Heart right ventricle (tissue), 16 donors: ENCODE results near the gene PLA2G2E. TPM values are rescaled to one million over a fixed set of nuclear protein-coding genes. Genes with fewer than 3 reads are reported as not detected.

ENCODE experiments used
- ATAC-seq, 8 donors: fragments of 200-7000 bp; cut with Tn5 transposase; one replicate each; pipeline ENCODE4 v1.9.1; 2020; ENCODE audit warnings: mild to moderate bottlenecking in 8 of 8, moderate library complexity in 8 of 8, moderate number of reproducible peaks in 1 of 8
- DNase-seq, 2 donors: peaks; one replicate each; pipeline ENCODE4 v3.0.0-alpha.2; 2020
- H3K27ac ChIP-seq, 10 donors: fragments of 200-600 bp; sonication (generic) in 2 of 10; one replicate each; pipeline versions ENCODE4 v1.5.0 to v1.8.0; 2020 to 2022; ENCODE audit warnings: mild to moderate bottlenecking in 3 of 10
- H3K27me3 ChIP-seq, 7 donors: fragments of 200-600 bp; one replicate each; pipeline ENCODE4 v1.8.0; 2021 to 2022; ENCODE audit warnings: mild to moderate bottlenecking in 2 of 7
- H3K36me3 ChIP-seq, 9 donors: fragments of 200-600 bp; sonication (generic) in 1 of 9; one replicate each; pipeline versions ENCODE4 v1.5.0 to v1.8.0; 2020 to 2022; ENCODE audit warnings: mild to moderate bottlenecking in 2 of 9
- H3K4me1 ChIP-seq, 9 donors: fragments of 200-600 bp; sonication (generic) in 1 of 9; one replicate each; pipeline versions ENCODE4 v1.5.0 to v1.8.0; 2020 to 2022; ENCODE audit warnings: mild to moderate bottlenecking in 4 of 9
- H3K4me3 ChIP-seq, 10 donors: fragments of 200-600 bp; sonication (generic) in 2 of 10; one replicate each; pipeline versions ENCODE4 v1.5.0 to v1.8.0; 2020 to 2022; ENCODE audit warnings: mild to moderate bottlenecking in 7 of 10, moderate library complexity in 2 of 10
- H3K9me3 ChIP-seq, 11 donors: fragments of 200-600 bp in 10 of 11; sonication (generic) in 2 of 11; one replicate each; pipeline versions ENCODE4 v1.5.0 to v1.8.0; 2013 to 2022; ENCODE audit warnings: mild to moderate bottlenecking in 2 of 11, control low read depth in 1 of 11, moderate library complexity in 1 of 11
- WGBS, 2 donors: extraction: QIAGEN DNeasy Blood & Tissue Kit; methylation state at CpG; one replicate each; pipeline ENCODE4 v1.1.7; 2013; ENCODE audit warnings: inconsistent platforms in 1 of 2; 5-methylcytosine and 5-hydroxymethylcytosine counted together
- intact Hi-C, 10 donors: fragments of 100-400 bp; cut with DNase I; formaldehyde crosslinking; loops; one replicate each; pipeline versions ENCODE4 v1.11.1 to v1.14.2; 2022
- polyA plus RNA-seq, 2 donors: library from polyadenylated mRNA; stranded (reverse); fragments of 200-250 nt; gene quantifications; one replicate each; pipeline ENCODE4 v1.2.3, GENCODE V29; 2013
- total RNA-seq, 10 donors: library from RNA; stranded (reverse); fragmentation: NEBNext Ultra II Directional in 3 of 10; extraction: Animal tissue kit (Norgen Biotek cat#: 25700) in 3 of 10; gene quantifications; one replicate each; pipeline versions ENCODE4 v1.2.1 to v1.2.4, GENCODE V29; 2021 to 2023
- TF ChIP-seq, protein P1 (sequence below), 9 donors: fragments of 200-600 bp; sonication (generic) in 2 of 9; IDR thresholded peaks; one replicate each; pipeline versions ENCODE4 v1.5.0 to v1.8.0; 2021 to 2022; ENCODE audit warnings: antibody characterized with exemption in 9 of 9, mild to moderate bottlenecking in 5 of 9, moderate library complexity in 1 of 9
- donor health status: Arrhythmogenic right ventricular cardiomyopathy.
- donor health status: ischemic (EF 13 %, LVEDD 7.1; RV severe dilation, severe dysfunction).
- donor health status: healthy with polysubstance abuse.
- donor health status: DM: no; HTN: yes; CAD: no.
- donor health status: DM: no; HTN: no; CAD: no.
- donor health status: ischemic (EF 25% LVEDD 6.9; RV normal size, moderate dysfunction).
- donor health status: ischemic (EF 25% LVEDD 5.7; RV mildly dilated, moderate dysfunction).
- donor health status: healthy.
- donor health status: DM: yes; HTN: yes; CAD: no.
- donor health status: Ischemic cardiomyopathy.
- donor health status: ischemic (EF 35%, LVEDD 5.7; RV mildly dilated, moderate dysfunction).
- donor health status: nonischemic (EF 11% LVEDD 7.7; RV severe dilation, severe dysfunction).
- donor health status: DM: yes; HTN: yes; CAD: no.
- donor health status: PGD.
- donor health status: ischemic (EF 29% LVEDD 5.4; RV normal size, mild dysfunction).
- donor health status: nonischemic (EF 23%, LVEDD 6.1; RV moderate dilation, normal function).

PLA2G2E gene
- total and polyA plus RNA-seq, 12 donors, result not detected

GRCh38 chr1:19926296-19927129 lies 3.1 kb upstream of the PLA2G2E start:
- no peak overlapping the region for H3K27ac ChIP-seq
- H3K36me3 ChIP-seq, result no peaks in the 10 kb centered on the region
- H3K4me1 ChIP-seq, result no peaks in the 10 kb centered on the region
- TF ChIP-seq, protein P1, sequence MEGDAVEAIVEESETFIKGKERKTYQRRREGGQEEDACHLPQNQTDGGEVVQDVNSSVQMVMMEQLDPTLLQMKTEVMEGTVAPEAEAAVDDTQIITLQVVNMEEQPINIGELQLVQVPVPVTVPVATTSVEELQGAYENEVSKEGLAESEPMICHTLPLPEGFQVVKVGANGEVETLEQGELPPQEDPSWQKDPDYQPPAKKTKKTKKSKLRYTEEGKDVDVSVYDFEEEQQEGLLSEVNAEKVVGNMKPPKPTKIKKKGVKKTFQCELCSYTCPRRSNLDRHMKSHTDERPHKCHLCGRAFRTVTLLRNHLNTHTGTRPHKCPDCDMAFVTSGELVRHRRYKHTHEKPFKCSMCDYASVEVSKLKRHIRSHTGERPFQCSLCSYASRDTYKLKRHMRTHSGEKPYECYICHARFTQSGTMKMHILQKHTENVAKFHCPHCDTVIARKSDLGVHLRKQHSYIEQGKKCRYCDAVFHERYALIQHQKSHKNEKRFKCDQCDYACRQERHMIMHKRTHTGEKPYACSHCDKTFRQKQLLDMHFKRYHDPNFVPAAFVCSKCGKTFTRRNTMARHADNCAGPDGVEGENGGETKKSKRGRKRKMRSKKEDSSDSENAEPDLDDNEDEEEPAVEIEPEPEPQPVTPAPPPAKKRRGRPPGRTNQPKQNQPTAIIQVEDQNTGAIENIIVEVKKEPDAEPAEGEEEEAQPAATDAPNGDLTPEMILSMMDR (IDR thresholded peaks at IDR 0.05), result no peak
- DNase-seq (no peak), ATAC-seq (no peak)
- no peak overlapping the region for H3K4me3 ChIP-seq
- 70 to 76% methylated on average over 8 of the region's 8 CpGs for WGBS, 2 donors
- intact Hi-C loops, result loop anchor here in 2 of 10 donors (10.0 kb wide), 1 partner anchor 568 kb away; no protein-coding TSS in a partner anchor
- peaks cover 0 to 17% (median 0%) of the 10 kb centered on the region in 7 donors for H3K27me3 ChIP-seq
- H3K9me3 ChIP-seq, result peaks cover 0 to 13% (median 0%) of the 10 kb centered on the region in 11 donors

DNA sequence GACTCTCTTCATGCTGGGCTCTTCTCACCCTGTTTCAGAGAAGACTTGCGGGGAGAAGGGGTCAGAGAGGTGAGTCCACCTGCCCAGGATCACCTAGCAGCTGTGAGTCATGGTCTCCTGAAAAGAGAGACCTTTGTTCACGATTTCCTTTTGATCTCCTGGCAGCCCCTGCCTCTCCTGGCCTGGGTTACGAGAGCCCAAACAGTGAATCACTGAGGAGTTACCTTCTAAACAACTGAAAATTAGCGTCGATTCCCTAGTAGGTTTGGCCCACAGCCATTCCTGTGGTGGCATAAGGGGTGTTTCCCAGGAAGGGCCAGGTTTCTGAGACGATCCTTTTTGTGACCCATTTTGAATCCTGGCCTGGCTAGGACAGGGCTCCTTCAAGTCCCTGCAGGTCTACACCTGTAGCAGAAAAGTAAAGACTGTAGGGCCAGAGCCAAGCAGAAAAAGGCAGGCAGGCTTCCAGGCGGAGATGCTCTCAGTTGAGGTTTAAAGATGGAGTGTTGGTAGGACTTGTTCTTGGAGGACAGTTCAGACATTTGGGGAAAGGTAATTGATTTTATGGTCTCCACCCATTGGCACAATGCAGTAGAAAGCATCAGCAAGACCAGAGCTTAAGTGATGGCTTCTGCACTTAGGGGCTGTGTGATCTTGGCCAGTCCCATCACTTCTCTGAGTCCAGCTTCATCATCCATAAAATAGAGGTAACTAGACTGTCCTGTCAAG lies 2.1 kb upstream of the PLA2G2E start:
- Histone ChIP-seq H3K4me3 (no peak overlapping the region), H3K36me3 (no peaks in the 10 kb centered on the region), H3K4me1 (no peaks in the 10 kb centered on the region), H3K27me3 (peaks cover 0 to 17% (median 0%) of the 10 kb centered on the region in 7 donors), H3K9me3 (peaks cover 0 to 3% (median 0%) of the 10 kb centered on the region in 11 donors), H3K27ac (no peak overlapping the region)
- DNase-seq (no peak), ATAC-seq (no peak)
- WGBS, 2 donors, result 80 to 83% methylated on average over 7 of the region's 7 CpGs
- intact Hi-C loops, result loop anchor here in 2 of 10 donors (10.0 kb wide), 1 partner anchor 569 kb away; no protein-coding TSS in a partner anchor
- TF ChIP-seq, protein P1 (IDR thresholded peaks at IDR 0.05), result no peak

DNA sequence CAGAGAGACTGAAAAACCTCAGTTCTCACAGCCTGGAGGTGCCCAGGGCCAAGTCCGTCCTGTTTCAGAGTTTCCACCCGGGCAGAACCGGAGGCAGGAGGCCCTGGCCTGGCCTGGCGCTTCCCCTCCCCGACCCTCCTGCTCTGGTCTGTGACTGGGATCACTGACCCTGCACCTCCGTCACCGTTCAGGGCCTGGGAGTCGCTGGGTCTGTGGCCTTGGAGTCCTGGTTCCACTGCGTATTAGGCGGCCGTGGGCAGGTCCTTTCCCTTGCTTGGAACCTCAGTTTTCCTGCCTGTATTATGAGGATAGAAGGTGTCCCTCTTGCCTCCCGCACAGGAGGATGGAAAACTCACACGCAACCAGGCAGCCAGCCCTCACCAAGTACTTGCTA lies 533 bp upstream of the PLA2G2E start:
- DNase-seq (no peak), ATAC-seq (no peak)
- Histone ChIP-seq H3K36me3 (no peaks in the 10 kb centered on the region), H3K27ac (no peak overlapping the region), H3K9me3 (no peaks in the 10 kb centered on the region), H3K27me3 (peaks cover 0 to 17% (median 0%) of the 10 kb centered on the region in 7 donors), H3K4me1 (peaks cover 0 to 1% (median 0%) of the 10 kb centered on the region in 9 donors), H3K4me3 (no peak overlapping the region)
- 76 to 85% methylated on average over 13 of the region's 13 CpGs for WGBS, 2 donors
- intact Hi-C loops, result loop anchor here in 4 of 10 donors (5.0 to 10.0 kb wide), 3 partner anchors 278 to 571 kb away; no protein-coding TSS in a partner anchor
- TF ChIP-seq, protein P1 (IDR thresholded peaks at IDR 0.05), result no peak

DNA sequence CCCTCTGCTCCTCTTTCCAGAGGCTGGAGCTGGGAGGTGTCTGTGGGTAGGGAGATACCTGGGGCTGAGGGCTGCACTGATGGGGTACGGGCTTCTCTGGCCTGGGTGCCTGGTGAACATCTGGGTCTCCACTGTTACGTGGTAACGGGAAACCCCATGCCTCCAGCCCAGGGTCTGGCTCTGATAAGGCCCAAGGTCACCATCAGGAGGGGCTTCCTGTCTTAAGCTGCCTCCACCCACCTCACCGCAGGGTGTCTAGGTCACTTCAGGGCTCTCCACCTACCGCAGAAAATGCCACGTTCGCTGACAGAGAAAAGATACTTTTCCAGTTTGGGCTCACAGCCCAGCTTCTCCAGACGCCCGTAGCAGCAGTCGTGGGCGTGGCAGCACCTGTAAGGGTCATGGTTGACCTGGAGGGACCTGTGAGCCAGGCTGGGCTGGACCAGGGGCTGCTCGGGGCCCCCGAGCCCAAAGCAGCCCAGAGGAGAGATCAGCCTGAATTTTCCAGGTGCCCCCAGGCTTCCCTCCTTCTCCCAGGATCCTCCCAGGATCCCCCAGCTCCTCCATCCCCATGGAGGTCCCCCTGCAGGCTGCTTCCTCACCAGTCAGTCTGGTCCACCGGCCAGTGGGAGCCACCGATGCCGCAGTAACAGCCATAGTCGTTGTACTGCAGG lies 1.3 kb downstream of the PLA2G2E start:
- DNase-seq, result no peak
- H3K4me1 ChIP-seq, result peaks cover 0 to 10% (median 0%) of the 10 kb centered on the region in 9 donors
- H3K9me3 ChIP-seq, result no peaks in the 10 kb centered on the region
- no peak overlapping the region for H3K4me3 ChIP-seq
- H3K27me3 ChIP-seq, result peaks cover 0 to 17% (median 0%) of the 10 kb centered on the region in 7 donors
- H3K27ac ChIP-seq, result no peak overlapping the region
- TF ChIP-seq, protein P1 (IDR thresholded peaks at IDR 0.05), result no peak
- intact Hi-C loops, result loop anchor here in 4 of 10 donors (5.0 to 10.0 kb wide), 3 partner anchors 280 to 573 kb away; no protein-coding TSS in a partner anchor
- WGBS, 2 donors, result 65 to 69% methylated on average over 17 of the region's 17 CpGs
- no peaks in the 10 kb centered on the region for H3K36me3 ChIP-seq
- peak in 1 of 8 donors; percentile 15 for ATAC-seq
